Esophagus mucosa (tissue), 1 donor: ENCODE data around the gene GPANK1. TPM values are rescaled to one million over a fixed set of nuclear protein-coding genes. Genes with fewer than 3 reads are reported as not detected.

Experiments
- ATAC-seq: fragments of 200-7000 bp; cut with Tn5 transposase; one replicate; pipeline ENCODE4 v1.9.1; 2020
- total RNA-seq: library from RNA; stranded (reverse); gene quantifications from one replicate; pipeline ENCODE4 v1.2.4, GENCODE V29; 2023
- donor health status: DM: yes; HTN: yes; CAD: no.

GPANK1 gene
- total RNA-seq, 1 donor from 2014 or later, result 8.2 TPM

DNA sequence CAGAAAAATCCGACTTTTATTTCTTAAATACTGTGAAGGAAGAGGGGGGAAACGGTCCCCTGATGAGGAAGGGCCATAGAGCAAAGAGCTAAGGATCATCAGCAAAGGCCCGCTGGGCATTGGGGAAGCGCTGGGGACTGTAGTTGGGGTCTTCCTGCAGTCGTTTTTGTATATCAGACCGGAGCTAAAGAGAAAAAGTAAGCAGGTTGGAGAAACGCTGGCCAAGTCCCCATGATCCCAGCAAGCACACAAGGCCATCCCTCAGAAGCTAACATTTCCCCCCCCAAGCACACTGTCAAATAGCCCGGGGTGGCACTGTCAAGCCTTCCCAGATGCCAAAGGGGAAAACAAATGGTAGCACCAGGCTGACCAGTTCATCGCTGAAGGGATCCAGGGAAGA is 25.8 kb downstream of the GPANK1 start:
- no peak for ATAC-seq

DNA sequence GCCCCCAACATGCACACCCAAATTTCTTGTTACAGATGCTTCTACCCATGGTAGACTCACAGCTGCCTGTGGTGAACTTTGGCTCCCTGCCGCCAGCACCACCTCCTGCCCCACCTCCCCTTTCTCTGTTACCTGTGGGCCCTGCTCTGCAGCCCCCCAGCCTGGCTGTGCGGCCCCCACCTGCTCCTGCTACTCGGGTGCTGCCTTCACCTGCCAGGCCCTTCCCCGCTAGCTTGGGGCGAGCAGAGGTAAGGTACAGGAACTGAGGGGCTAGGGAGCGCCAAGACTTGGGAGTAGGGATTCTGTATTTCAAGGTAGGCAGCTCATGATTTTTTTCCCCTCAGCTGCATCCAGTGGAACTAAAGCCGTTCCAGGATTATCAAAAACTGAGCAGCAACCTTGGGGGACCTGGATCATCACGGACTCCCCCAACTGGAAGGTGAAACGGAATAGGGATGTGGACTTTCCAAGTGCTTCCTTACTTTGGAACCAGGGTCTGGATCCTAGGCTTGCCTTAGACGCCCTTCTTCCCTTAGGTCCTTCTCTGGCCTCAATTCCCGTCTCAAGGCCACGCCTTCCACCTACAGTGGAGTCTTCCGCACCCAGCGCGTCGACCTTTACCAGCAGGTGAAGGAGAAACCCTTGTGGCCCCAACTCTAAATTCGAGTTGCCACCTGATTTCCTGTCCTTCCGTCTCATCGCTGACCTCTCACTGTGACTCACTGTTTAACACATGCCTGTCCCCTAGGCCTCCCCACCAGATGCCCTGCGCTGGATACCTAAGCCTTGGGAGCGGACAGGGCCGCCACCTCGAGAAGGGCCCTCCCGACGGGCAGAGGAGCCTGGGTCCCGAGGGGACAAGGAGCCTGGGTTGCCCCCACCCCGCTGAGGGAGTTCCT is 27.9 kb downstream of the GPANK1 start:
- no peak for ATAC-seq

DNA sequence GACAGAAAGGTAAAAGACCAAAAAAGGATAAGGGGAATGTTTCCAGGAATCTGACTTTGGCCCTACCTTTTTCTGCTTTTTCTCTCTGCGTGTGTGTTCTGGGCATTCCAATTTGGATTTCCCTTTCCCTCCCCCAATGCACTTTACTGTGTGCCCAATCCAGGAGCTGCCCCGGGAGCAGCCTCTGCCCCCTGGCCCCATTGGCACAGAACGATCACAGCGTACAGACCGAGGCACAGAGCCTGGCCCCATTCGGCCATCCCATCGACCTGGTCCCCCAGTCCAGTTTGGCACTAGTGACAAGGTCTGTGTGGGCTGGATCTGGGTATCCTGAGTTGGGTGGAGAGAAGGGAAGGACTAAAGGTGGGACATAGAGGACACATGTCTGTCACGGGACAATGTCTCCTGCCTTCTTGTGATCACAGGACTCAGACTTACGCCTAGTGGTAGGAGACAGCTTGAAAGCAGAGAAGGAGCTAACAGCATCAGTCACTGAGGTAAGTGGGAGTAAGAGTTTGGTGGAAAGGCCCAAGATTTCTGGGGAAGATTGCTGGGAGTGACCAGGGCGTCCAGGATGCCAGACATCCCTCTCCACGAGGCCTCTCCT is 29.7 kb downstream of the GPANK1 start:
- no peak for ATAC-seq

DNA sequence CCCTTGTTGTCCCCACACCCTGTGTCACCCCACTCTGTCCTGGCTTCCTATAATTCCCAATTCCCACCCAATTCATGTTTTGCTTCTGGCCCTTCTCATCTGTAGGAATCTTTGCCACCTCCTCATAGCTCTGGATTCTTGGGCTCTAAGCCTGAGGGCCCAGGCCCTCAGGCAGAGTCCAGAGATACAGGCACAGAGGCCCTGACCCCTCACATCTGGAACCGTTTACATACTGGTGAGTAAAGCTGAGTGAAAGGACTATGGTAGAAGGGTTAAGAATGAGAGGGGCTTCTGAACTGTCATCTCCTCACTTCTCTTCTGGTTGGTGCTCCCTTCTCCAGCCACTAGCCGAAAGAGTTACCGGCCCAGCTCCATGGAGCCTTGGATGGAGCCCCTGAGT is 30.7 kb downstream of the GPANK1 start:
- ATAC-seq, result no peak

DNA sequence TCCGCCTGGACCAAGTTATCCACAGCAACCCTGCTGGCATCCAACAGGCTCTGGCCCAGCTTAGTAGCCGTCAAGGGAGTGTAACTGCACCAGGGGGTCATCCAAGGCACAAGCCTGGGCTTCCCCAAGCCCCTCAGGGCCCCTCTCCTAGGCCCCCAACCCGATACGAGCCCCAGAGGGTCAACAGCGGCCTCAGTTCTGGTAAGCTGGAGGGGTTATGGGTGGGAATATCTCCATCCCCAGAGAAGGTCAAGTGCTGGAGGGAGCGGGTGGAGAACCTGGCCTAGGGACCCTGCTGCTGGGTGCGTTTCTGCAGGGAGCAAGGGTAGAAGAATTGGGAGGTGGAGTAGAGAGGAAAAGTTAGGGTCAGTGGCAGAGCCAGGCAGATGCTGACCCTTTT is 31.4 kb downstream of the GPANK1 start:
- no peak for ATAC-seq

DNA sequence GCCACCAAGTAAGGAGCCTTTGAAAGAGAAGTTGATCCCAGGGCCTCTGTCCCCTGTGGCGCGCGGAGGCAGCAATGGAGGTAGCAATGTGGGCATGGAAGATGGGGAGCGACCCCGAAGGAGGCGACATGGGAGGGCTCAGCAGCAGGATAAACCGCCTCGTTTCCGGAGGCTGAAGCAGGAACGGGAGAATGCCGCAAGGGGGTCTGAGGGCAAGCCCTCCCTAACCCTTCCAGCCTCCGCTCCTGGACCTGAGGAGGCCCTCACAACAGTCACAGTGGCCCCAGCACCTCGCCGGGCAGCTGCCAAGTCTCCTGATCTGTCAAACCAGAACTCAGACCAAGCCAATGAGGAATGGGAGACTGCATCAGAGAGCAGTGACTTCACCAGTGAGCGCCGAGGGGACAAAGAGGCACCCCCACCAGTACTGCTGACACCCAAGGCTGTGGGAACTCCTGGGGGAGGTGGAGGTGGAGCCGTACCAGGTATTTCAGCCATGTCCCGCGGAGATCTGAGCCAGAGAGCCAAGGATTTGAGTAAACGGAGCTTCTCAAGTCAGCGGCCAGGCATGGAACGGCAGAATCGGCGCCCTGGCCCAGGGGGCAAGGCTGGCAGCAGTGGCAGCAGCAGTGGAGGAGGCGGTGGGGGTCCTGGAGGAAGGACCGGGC is 32.4 kb downstream of the GPANK1 start:
- ATAC-seq, result no peak

DNA sequence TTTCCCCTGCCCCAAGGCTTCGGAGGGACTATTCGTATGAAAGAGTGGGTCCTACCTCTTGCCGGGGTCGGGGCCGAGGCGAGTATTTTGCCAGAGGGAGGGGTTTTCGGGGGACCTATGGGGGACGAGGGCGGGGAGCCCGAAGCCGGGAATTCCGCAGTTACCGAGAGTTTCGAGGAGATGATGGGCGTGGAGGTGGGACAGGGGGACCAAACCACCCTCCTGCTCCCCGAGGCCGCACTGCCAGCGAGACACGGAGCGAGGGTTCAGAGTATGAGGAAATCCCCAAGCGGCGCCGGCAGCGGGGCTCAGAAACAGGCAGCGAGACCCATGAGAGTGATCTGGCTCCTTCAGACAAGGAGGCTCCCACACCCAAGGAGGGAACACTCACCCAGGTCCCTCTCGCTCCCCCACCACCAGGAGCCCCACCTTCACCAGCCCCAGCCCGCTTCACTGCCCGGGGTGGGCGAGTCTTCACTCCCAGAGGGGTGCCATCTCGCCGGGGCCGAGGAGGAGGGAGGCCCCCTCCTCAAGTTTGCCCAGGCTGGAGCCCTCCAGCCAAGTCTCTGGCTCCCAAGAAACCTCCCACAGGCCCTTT is 33.0 kb downstream of the GPANK1 start:
- no peak for ATAC-seq

DNA sequence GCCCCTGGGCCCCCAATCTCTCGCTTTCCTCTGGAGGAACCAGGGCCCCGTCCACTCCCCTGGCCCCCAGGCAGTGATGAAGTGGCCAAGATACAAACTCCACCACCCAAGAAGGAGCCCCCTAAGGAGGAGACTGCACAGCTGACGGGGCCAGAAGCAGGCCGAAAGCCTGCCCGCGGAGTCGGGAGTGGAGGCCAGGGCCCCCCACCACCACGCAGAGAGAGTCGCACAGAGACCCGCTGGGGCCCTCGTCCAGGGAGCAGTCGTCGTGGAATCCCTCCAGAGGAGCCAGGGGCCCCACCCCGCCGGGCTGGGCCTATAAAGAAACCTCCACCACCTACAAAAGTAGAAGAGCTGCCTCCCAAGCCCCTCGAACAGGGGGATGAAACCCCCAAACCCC is 33.6 kb downstream of the GPANK1 start:
- no peak for ATAC-seq

DNA sequence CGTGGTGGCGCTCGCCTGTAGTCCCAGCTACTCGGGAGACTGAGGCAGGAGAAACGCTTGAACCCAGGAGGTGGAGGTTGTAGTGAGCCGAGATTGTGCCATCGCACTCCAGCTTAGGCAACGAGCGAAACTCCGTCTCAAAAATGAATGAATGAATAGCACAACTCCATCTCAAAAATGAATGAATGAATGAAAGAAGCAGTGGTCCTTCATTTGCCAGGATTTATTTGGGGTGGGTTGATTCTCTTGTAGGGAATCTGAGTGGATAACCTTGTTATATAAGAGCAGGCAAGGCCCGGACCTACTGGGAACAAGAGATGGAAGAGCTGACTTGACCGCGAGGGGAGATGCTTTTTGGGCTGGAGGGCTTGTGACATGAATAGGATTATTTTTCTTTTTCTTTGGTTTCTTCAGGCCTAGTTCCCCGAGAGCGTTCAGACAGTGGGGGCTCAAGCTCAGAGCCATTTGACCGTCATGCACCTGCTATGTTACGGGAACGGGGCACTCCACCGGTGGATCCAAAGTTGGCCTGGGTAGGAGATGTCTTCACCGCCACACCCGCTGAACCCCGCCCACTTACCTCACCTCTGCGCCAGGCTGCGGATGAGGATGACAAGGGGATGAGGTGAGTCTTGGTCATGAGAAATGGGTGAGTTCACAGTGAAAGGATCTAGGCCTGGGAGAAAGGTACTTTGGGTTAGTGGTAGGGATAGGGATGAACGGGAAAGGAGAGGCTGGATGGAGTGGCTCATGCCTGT is 34.4 kb downstream of the GPANK1 start:
- ATAC-seq, result no peak

DNA sequence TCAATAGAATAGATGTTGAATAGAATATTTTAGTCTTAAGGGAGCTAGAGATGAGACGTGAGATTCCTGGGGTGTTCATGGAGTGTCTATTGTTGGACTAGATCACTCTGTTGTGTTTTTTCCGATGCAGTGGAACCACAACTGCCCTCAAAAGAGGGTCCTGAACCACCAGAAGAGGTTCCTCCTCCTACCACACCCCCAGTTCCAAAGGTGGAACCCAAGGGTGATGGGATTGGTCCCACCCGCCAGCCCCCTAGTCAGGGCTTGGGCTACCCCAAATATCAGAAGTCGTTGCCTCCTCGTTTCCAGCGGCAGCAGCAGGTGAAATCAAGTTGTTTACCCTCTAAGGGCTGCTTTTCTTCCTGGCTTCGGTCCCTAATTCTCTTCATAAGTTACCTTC is 35.8 kb downstream of the GPANK1 start:
- no peak for ATAC-seq

DNA sequence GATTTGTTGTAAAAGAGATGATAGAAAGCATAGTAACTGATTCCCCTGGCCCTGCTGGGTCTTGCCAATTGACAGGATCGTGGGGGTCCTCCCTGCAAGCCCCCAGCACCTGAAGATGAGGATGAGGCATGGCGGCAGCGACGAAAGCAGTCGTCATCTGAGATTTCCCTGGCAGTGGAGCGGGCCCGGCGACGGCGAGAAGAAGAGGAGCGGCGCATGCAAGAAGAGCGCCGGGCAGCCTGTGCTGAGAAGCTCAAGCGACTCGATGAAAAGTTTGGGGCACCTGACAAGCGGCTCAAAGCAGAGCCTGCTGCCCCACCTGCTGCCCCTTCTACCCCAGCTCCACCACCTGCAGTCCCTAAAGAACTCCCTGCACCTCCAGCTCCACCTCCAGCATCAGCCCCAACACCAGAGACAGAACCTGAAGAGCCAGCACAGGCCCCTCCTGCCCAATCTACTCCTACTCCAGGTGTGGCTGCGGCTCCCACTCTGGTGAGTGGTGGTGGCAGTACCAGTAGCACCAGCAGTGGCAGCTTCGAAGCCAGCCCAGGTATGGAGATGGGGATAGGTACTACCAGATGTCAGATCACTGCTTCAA is 37.0 kb downstream of the GPANK1 start:
- ATAC-seq, result no peak

DNA sequence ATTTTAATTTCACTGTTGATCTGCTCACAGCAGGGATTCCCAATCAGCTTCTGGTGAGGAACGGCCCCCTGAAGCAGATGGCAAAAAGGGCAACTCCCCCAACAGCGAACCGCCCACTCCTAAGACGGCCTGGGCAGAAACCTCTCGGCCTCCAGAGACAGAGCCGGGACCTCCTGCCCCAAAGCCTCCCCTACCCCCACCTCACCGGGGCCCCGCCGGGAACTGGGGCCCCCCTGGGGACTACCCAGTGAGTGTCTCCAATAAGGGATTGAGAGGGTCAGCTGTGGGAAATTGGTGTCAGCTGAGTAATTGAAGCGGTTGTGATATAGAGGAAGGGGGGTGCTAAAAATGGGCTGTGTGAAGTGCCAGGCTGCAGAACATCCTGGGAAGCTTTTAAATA is 37.8 kb downstream of the GPANK1 start:
- ATAC-seq, result no peak

DNA sequence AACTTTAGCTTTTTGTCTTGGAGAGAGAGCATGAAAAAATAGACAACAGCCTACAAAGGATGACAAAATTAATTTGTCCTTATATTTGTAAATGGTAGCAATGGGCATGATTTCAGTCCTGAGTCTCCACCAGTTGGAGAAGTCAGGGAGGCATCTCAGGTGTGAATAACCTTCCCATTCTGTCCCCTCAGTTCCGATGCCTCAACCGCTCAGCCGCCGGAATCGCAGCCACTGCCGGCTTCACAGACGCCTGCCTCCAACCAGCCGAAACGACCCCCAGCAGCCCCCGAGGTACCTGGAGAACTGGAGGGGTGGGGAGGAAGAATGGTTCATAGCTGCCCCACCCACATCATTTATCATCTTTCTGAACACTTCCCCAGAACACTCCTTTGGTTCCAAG is 40.7 kb downstream of the GPANK1 start:
- no peak for ATAC-seq

DNA sequence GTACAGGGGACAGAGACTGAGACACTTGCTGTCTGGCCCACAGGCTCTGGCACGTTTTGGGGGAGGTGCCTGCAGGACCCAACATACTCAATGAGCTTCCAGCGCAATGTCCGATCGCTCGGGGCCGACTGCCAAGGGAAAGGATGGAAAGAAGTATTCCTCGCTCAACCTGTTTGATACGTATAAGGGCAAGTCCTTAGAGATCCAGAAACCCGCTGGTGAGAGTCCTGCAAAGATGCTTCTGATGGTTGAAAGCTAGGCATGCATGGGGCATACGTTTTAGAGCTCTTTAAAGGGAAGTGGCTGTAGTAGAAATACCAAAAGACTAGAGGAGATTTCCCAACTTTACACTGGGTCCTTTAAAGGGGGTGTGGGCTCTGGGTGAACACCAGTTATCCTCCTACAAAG is 42.1 kb downstream of the GPANK1 start:
- ATAC-seq, result peak; percentile 2

DNA sequence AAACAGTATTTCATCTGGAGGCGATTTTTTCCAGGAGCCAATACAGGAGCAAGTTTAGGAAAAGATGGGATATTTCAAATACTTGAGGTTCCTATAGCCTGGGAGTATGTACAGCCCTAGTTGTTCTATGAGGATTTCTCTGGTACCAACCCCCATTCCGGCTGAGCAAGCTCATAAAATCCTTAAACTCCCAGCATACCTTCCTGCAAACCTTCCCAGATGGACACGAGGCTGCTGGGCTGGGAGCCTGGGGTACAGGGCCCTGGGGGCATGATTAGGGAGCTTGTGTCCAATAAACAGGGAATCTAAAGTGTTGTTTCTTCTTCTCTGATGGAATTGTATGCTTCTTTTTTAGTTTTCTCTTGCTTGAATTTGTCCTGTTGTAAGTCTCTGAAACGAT is 42.8 kb downstream of the GPANK1 start:
- no peak for ATAC-seq

DNA sequence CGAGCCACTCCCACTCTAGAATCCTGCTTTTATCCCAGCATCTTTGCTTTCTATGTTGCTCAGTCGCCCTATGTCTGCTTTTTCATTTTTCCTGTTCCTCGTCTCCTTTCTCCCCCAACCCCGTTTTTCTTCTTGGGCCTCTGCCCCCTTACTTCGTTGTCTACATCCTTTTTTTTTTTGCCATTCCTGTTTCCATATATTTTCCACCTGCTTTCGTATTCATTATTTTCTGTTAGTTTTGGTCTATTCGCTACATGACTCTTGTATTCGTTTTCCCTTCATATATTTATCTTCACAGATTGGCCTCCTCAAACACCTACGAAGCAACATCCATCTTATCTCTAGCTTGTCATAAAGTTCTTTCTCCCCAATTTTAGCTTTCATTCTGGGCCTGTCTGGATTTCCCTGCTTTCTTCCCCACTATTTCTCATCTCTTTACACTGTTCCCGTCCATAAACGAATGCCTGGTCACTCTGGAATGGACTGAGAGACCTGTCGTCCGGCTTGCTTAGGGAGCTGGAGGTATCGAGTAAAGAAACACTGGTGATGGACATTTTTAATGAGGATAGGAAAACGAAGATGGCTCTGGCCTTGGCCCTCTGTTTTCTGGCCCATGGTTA is 43.4 kb downstream of the GPANK1 start:
- no peak for ATAC-seq

DNA sequence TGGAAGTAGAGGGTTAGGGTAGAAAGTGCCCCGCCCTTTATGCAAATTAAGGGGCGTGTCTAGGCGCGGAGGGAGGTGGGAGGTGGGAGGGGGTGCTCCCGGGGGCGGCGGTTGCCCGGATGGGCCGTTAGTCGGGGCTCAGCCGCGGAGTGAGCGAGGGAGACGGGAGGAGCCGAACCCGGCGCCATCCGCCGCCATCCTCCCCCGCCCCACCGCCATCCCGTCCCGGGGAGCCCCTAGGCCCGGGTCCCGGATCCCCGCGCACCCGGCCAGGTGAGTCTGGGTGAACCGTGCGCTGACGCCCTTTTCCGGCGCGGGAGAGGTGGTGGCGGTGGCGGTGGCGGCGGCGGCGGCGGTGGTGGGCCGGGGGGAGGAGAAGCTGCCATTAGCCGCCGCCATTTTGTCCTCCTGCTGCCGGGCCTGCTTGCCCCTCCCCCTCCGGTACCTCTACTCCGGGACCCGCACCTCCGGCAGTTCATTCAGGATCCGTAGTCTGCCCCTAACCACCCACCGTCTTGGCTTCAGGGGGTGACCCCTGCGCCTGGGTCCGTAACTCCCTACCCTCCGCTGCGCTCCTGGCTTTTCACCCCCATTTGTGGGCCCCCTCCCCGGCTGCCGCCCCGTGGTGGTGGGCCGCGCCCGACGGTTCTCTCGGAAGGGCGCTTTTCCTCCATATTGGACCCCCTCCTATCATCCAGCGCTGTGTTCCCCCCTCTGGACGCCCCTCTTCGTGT is 44.0 kb downstream of the GPANK1 start, which contains the start of gene PRRC2A:
TSS of gene PRRC2A (plus strand) at position 130 of the 734 bp plus-strand sequence. CDS start 2,075 bp downstream, outside the sequence.
- ATAC-seq, result no peak

DNA sequence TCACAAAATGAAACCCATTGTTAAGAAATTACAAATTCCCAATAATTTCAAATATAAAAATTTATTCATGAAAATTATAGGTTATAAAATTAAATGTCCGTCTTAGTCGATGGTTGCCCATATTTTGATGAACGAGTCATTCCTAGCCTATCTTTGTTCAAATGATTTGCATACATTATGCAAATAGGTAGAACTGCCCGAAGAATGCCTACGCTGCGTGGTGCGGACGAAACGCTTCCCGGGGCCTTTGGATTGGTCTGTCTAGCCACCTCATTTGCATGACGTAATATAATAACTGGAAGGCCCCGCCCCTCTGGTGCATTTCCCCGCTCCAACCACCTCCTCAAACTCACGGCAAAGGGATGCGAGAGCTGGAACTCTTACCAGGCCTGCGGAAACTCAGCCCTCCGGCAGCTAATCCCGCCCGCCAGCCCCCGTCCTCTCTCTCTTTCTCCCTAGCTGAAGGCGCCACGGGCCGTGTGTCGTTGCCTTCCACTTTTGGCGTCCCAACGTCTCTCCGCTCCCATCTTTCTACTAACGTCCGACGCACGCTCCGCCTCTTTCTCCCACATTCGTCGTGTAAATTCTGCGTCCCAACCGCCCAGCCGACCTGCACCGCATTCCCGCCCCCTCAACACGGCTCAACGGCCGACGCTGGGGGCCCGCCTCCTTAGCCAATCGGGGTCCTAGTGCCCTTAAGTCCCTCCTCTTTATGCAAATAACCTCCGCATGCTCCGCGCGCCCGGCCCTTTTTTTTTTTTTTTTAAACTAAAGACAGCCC is 44.8 kb downstream of the GPANK1 start:
- peak; percentile 92 for ATAC-seq

DNA sequence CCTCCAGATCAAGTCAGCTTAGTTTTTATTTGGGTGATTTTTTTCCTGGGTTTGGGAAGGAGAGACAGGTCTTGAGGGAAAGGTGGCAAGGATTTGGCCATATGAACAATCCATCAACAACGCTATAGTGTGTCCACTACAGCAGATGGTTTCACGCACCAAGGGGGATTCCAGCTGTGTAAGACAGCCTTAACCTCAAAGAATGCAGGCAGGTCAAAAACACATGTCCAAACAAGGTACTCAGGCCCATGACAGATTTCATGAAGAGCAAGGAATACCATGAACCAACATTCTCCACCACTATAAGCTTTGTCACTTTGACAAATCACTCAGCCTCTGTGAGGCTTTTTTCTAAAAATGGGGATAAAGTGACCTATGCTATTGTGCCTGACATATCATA is 47.8 kb downstream of the GPANK1 start:
- ATAC-seq, result no peak

DNA sequence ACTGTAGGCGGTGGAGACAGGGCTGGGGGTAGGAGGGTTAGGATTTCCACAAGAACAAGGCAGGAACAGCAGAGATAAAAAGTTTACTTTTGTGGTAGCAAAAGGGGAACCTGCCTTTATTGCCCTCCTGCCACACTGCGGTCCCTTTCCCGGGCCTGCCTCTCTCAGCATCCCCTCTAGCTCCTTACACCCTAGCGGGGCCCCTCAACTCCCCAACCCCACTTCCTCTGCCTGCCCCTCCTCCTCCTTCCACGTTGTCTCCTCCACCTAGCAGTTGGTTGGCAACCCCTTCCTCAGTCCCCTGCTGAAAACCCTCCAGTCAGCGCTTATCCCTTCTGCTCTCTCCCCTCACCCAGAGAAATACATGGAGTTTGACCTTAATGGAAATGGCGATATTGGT is 49.0 kb downstream of the GPANK1 start:
- ATAC-seq, result no peak
